Esophagus muscularis mucosa (tissue), 4 donors: ENCODE data around the gene CBLB. TPM values are rescaled to one million over a fixed set of nuclear protein-coding genes. Genes with fewer than 3 reads are reported as not detected.

Experiments used
- DNase-seq: peaks from one replicate; pipeline ENCODE4 v3.0.0-alpha.2; 2017; ENCODE audit errors: extremely low spot score
- H3K27ac ChIP-seq, 4 donors: fragments of 200-600 bp; sonication (generic); replicated peaks in 1 of 4; 1 replicate in 3 of 4; 2 replicates in 1 of 4; pipeline ENCODE4 v1.5.1; 2016 to 2019; ENCODE audit warnings: mild to moderate bottlenecking in 1 of 4
- H3K27me3 ChIP-seq, 4 donors: fragments of 200-600 bp; sonication (generic); one replicate each; pipeline versions ENCODE4 v1.5.1 to v1.6.0; 2016 to 2019
- H3K36me3 ChIP-seq, 4 donors: fragments of 200-600 bp; sonication (generic); one replicate each; pipeline ENCODE4 v1.5.1; 2016 to 2019
- H3K4me1 ChIP-seq, 4 donors: fragments of 200-600 bp; sonication (generic); one replicate each; pipeline ENCODE4 v1.5.1; 2016 to 2019
- H3K4me3 ChIP-seq, 4 donors: fragments of 200-600 bp; sonication (generic); 1 replicate in 2 of 4; 2 replicates in 2 of 4; pipeline ENCODE4 v1.5.1; 2016 to 2019; ENCODE audit warnings: mild to moderate bottlenecking in 4 of 4, moderate library complexity in 1 of 4
- H3K9me3 ChIP-seq, 4 donors: fragments of 200-600 bp; sonication (generic); 1 replicate in 3 of 4; 2 replicates in 1 of 4; pipeline ENCODE4 v1.5.1; 2016 to 2019
- CTCF ChIP-seq, 3 experiments: fragments of 200-600 bp in 2 of 3; fragments of 450-650 bp in 1 of 3; sonication (generic) in 2 of 3; IDR thresholded peaks; one replicate each; pipeline ENCODE4 v1.5.1; 2017 to 2019; ENCODE audit warnings: antibody characterized with exemption in 3 of 3, mild to moderate bottlenecking in 2 of 3, moderate library complexity in 1 of 3
- EP300 ChIP-seq: sonication (generic); formaldehyde crosslinking; IDR thresholded peaks from one replicate; pipeline ENCODE4 v1.6.1; 2017; ENCODE audit warnings: antibody characterized with exemption
- POLR2A ChIP-seq: fragments of 450-650 bp; IDR thresholded peaks from one replicate; pipeline ENCODE4 v1.6.1; 2017; ENCODE audit warnings: antibody characterized with exemption, moderate library complexity, mild to moderate bottlenecking, low read depth
- POLR2AphosphoS5 ChIP-seq, 2 donors: sonication (generic); formaldehyde crosslinking; IDR thresholded peaks; one replicate each; pipeline ENCODE4 v1.6.1; 2017; ENCODE audit warnings: antibody characterized with exemption in 2 of 2
- WGBS: methylation state at CpG from one replicate; pipeline ENCODE4 v1.1.5; 2018; 5-methylcytosine and 5-hydroxymethylcytosine counted together
- intact Hi-C: fragments of 100-400 bp; cut with DNase I; formaldehyde crosslinking; loops from one replicate; pipeline ENCODE4 v1.15.1; 2023
- total RNA-seq, 4 donors: library from RNA; depleted of rRNA; stranded (reverse); fragments of >200 nt; gene quantifications; one replicate each; pipeline versions ENCODE4 v1.1.0 to v1.2.1, GENCODE V29; 2016

Gene CBLB
- total RNA-seq, 4 donors from 2014 or later = 20.7 to 35.7 (median 26.2) TPM

DNA sequence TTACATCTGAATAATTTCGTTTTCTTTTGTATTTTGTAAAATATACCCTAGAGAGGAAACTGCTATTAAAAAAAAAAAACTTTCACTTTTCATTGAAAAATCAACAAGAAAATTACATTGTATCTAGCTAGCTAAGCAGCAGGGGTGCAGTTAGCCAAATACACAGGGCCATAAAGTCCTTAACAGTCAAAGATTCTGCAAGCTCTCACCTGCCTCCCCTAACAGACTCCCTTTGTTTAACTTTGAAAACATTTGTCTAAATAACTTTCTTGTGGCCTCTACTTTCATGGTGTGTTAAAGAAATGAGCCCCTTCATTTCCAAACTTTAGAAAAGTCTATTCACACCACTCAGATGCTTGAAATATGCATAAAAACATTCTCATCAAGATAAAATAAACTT, 23.3 kb downstream of the CBLB start:
- no peak overlapping the region for H3K27ac ChIP-seq
- H3K4me3 ChIP-seq = no peak overlapping the region
- no peaks in the 10 kb centered on the region for H3K27me3 ChIP-seq
- peaks cover 0 to 16% (median 2%) of the 10 kb centered on the region in 4 donors for H3K36me3 ChIP-seq
- H3K4me1 ChIP-seq = peaks cover 46 to 55% (median 47%) of the 10 kb centered on the region in 4 donors
- WGBS = 56% methylated on average over 1 of the region's 1 CpG
- no peaks in the 10 kb centered on the region for H3K9me3 ChIP-seq
- intact Hi-C loops = no loop called here
- TF ChIP-seq POLR2A (no peak), POLR2AphosphoS5 (IDR thresholded peaks at IDR 0.05) (no peak), EP300 (no peak), CTCF (IDR thresholded peaks at IDR 0.05) (no peak)
- no peak for DNase-seq

DNA sequence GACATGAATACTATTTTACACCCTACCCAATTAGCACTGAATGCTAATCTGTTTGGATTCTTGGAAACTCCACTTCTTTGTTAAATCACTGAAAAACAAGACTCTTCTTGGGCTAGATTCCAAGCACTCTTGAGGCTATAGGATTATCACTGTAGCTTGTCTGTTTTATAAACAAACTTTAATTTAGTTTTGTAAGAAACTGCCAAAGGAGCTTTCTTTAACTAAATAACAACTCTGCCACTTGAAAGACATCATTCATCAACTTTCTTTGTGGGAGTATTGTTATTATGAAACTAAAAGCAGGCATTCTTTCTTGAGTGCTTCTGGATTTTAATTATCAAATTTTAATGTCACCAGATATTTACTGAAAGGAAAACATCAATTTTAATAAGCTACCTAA, 24.1 kb downstream of the CBLB start:
- intact Hi-C loops = no loop called here
- Histone ChIP-seq H3K36me3 (peaks cover 0 to 12% (median 2%) of the 10 kb centered on the region in 4 donors), H3K9me3 (no peaks in the 10 kb centered on the region), H3K27me3 (no peaks in the 10 kb centered on the region), H3K4me1 (peaks cover 46 to 55% (median 47%) of the 10 kb centered on the region in 4 donors), H3K4me3 (no peak overlapping the region), H3K27ac (peak overlapping the region in 2 of 4 donors; percentile 22 to 44)
- no peak for DNase-seq
- TF ChIP-seq POLR2AphosphoS5 (IDR thresholded peaks at IDR 0.05) (no peak), CTCF (IDR thresholded peaks at IDR 0.05) (no peak), EP300 (no peak), POLR2A (no peak)

GRCh38 chr3:105843994-105844393, 24.8 kb downstream of the CBLB start:
- intact Hi-C loops = no loop called here
- 76% methylated on average over 6 of the region's 6 CpGs for WGBS

DNA sequence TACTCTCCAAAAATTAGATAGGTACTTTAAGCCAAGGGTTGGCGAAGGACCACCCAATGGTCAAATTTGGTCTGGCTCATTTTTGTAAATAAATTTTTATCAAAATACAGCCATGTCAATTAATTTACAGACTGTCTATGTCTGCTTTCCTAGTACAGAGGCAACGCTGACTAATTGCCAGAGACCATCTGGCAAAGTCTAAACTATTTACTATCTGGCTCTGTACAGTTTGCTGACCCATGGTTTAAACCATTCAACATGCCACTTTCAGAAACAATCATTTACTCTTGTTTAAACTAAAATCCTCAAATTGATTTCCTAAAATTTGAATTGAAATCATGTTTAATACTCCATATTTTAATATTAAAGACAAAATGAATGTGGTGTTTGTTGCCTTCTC, 25.9 kb downstream of the CBLB start:
- H3K27ac ChIP-seq = no peak overlapping the region
- DNase-seq = no peak

More at GRCh38 chr3:105843994-105844393, 24.8 kb downstream of the CBLB start:
- Histone ChIP-seq H3K27ac (peak overlapping the region in 2 of 4 donors; percentile 22 to 44), H3K4me1 (peaks cover 46 to 52% (median 47%) of the 10 kb centered on the region in 4 donors), H3K9me3 (no peaks in the 10 kb centered on the region), H3K36me3 (peaks cover 0 to 19% (median 2%) of the 10 kb centered on the region in 4 donors), H3K27me3 (no peaks in the 10 kb centered on the region), H3K4me3 (no peak overlapping the region)
- no peak for DNase-seq
- TF ChIP-seq POLR2A (no peak), EP300 (no peak), POLR2AphosphoS5 (IDR thresholded peaks at IDR 0.05) (peak in 1 of 2 donors; percentile 29), CTCF (IDR thresholded peaks at IDR 0.05) (no peak)

More for the DNA sequence above, 25.9 kb downstream of the CBLB start:
- Histone ChIP-seq H3K36me3 (peaks cover 0 to 24% (median 2%) of the 10 kb centered on the region in 4 donors), H3K9me3 (no peaks in the 10 kb centered on the region), H3K27me3 (no peaks in the 10 kb centered on the region), H3K4me3 (no peak overlapping the region), H3K4me1 (peaks cover 40 to 48% (median 42%) of the 10 kb centered on the region in 4 donors)
- intact Hi-C loops = no loop called here
- WGBS = 91% methylated on average over 2 of the region's 2 CpGs
- TF ChIP-seq EP300 (no peak), CTCF (IDR thresholded peaks at IDR 0.05) (no peak), POLR2A (no peak), POLR2AphosphoS5 (IDR thresholded peaks at IDR 0.05) (no peak)
